Measurements from ENCODE around the gene CAVIN2. TPM values are rescaled to one million over a fixed set of nuclear protein-coding genes. Genes with fewer than 3 reads are reported as not detected.

CAVIN2 gene
- total RNA-seq, 1 donor from 2014 or later = not detected

DNA sequence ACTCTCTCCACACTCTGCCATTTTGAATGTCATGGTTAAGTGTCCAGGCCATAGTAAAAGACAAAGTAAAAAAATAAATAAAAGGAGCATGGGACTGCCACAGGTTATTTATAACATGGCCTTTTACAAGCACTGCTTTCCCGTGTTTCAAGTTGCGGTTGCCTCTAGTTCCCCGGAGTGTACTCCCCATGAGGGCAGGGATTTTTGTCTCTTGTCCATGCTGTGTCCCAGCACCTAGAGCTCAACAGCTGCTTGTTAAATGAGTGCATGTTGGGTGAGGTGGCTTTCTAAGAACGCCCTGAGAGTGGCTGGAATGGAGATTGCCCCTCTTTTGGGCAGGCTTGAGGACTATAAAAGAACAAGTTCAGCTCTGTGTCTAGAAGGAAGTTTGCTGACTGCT is 8.4 kb downstream of the CAVIN2 start:
- intact Hi-C loops (cut with micrococcal nuclease) = no loop called here
- DNase-seq = no peak
- Mint-ChIP-seq H3K27me3 (peaks cover 33% of the 10 kb centered on the region), H3K4me3 (no peak overlapping the region), H3K36me3 (ENCODE audit: low read depth) (no peaks in the 10 kb centered on the region), H3K4me1 (peaks cover 1% of the 10 kb centered on the region), H3K27ac (no peak overlapping the region), H3K9me3 (no peaks in the 10 kb centered on the region)

DNA sequence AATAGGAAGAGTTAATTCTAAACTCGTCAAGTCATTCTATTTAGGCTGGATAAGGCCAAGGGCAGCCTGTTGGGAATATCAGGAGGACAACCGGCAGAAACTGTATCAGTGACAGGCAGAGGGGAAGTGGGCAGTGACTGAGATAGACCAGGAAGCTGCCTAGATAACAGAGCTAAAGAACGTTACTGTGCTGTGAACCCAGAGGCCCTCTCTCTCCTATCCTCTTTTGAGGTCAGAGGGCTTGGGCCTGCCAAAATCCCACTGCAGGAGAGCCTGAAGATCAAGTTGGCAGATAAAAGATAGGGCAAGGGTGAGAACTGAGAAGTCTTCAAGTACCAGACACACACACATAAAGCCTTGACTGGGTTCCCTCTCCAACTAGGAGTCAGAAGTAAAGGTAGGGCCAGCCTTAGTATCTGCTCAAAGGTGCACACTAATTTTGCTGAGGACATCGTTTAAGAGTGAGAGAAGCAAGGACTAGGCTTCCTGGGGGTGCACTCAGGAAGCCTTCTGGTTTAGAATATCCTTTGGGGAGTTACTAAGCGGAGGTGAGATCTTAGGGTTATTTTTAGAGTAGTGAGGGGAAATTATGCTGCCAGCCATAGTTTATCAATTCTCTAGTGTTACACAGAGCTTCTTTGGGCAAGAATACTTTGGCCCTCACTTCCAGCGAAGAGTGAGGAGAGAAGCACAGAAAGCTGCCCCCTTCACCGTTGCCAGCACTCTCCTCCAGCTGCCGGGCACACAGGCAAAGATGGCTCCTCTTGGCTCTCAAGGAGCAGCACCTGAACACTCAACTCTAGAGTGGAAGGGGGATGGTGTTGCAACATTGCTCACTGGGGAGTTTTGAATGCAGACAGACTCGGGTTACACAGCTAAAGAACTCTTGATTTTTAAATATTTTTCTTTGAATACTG is 9.8 kb downstream of the CAVIN2 start:
- H3K9me3 Mint-ChIP-seq = no peaks in the 10 kb centered on the region
- H3K4me1 Mint-ChIP-seq = peaks cover 1% of the 10 kb centered on the region
- no peak overlapping the region for H3K4me3 Mint-ChIP-seq
- H3K27ac Mint-ChIP-seq = no peak overlapping the region
- intact Hi-C loops (cut with micrococcal nuclease) = no loop called here
- no peak for DNase-seq
- no peaks in the 10 kb centered on the region for H3K36me3 Mint-ChIP-seq (ENCODE audit: low read depth)
- H3K27me3 Mint-ChIP-seq = peaks cover 37% of the 10 kb centered on the region

DNA sequence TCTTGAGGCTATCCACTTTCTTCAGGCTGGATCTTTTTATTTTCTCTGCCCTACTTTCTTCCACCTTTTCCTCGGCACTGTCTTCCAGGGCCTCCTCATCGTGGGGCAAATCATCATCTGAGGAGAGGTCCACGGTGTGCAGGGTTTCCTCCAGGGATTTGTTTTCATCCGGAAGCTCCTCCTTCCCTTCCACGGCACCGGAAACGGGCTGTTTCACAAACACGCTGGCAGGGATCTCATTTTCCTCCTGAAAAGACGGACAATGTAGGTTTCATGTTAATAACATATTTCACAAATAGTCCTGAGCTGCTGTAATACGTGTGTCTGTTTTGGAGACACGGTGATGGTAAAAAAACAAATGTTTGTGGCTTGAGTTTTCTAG is 10.4 kb downstream of the CAVIN2 start:
- Mint-ChIP-seq H3K36me3 (ENCODE audit: low read depth) (no peaks in the 10 kb centered on the region), H3K27me3 (peaks cover 39% of the 10 kb centered on the region), H3K4me1 (peaks cover 1% of the 10 kb centered on the region), H3K4me3 (no peak overlapping the region), H3K9me3 (no peaks in the 10 kb centered on the region), H3K27ac (no peak overlapping the region)
- intact Hi-C loops (cut with micrococcal nuclease) = no loop called here
- DNase-seq = no peak

DNA sequence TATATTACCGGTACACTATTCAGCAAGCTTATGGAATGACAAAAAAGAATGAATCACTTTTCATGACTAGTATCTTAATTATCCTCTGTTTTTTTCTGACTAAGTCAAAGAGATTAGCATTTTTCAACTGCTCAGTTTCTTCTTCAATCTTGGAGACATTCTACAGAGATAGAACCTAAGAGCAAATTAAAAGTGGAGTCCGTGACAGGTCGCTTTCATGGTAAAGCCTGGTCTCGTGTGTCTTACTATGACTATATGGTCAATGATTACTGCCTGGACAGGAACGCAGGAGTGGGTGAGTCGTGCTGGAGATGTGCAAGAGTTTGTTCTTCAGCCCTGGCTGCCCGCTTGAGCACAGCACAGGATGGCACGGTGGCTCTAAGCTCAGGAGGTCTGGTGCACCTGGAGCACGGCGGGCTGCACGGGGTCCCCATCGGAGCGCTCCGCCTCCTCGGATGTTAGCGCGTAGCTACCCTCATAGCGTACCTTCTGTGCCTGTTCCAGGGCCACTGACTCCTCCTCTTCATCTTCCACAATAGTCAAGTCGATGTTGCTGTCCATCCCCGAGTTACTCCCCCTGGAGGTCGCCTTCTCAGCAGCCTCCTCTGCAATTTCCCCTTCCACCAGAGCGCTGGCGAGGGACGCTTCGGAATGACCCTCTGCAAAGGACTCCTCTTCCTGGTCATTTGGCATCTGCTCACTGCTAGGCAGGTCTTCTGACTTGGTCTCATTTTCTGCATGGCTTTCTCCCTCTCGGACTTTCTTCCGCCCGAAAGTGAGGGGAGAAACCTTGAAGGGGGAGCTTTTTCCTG is 11.1 kb downstream of the CAVIN2 start:
- intact Hi-C loops (cut with micrococcal nuclease) = no loop called here
- Mint-ChIP-seq H3K4me1 (peaks cover 1% of the 10 kb centered on the region), H3K36me3 (ENCODE audit: low read depth) (no peaks in the 10 kb centered on the region), H3K27me3 (peaks cover 36% of the 10 kb centered on the region), H3K9me3 (no peaks in the 10 kb centered on the region), H3K4me3 (no peak overlapping the region), H3K27ac (no peak overlapping the region)
- DNase-seq = no peak

DNA sequence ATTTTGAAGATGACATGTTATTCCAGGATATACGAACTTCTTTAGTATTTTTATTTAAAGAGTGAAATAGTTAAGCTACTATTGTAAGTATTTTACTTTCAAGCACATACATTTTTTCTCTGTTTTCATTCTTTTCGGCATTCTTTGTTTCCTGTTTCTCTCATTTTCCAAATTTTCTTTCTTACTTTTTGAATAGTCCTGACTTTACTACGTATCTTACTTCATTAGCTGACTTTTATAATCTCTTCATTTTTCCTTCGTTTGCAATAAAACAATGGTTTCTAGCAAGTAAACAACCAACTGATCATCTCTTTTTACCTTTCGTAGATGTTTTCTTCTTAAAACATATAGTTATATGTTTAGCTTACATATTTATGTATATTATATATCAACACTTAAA is 11.8 kb downstream of the CAVIN2 start:
- Mint-ChIP-seq H3K27me3 (peaks cover 32% of the 10 kb centered on the region), H3K4me3 (no peak overlapping the region), H3K4me1 (peaks cover 1% of the 10 kb centered on the region), H3K27ac (no peak overlapping the region), H3K36me3 (ENCODE audit: low read depth) (no peaks in the 10 kb centered on the region), H3K9me3 (no peaks in the 10 kb centered on the region)
- DNase-seq = no peak
- intact Hi-C loops (cut with micrococcal nuclease) = no loop called here

DNA sequence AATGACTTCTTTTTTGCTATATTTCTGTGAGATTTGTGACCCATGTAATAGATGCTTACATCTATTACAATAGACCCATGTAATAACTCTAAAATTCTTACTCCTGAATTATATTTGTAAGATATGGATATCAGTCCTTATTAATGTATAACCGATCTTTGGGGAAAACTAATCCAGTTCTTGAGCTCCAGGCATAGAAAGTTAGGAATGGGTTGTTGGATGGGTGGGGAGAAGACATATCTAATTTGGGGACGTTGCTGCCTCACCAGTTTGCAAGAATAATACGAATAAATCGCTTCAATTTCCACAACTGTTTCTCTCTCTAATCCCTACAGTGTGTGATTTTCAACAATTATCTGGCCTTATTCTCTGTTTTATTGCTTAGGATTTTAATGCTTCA is 13.5 kb downstream of the CAVIN2 start:
- Mint-ChIP-seq H3K4me3 (no peak overlapping the region), H3K27me3 (peaks cover 25% of the 10 kb centered on the region), H3K4me1 (peaks cover 1% of the 10 kb centered on the region), H3K36me3 (ENCODE audit: low read depth) (no peaks in the 10 kb centered on the region), H3K27ac (no peak overlapping the region), H3K9me3 (no peaks in the 10 kb centered on the region)
- intact Hi-C loops (cut with micrococcal nuclease) = no loop called here
- no peak for DNase-seq

DNA sequence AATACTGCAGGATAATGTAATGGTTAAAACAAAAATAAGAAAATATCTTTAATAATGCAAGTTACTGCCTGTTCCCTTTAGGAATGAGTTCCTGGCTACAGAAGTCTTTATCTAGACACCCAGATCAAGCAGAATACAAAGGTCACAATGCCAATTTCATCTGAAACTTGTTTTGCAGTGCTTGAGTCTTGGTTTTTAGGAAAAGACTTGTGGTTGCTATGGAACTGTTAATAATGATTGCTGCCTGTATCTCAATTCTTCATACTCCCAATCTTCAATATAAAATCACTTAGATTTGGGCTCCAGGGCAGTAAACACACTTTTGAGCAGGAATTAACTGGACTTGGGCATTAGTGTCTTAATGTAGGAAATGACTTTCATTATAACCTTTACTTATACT is 14.2 kb downstream of the CAVIN2 start:
- H3K4me1 Mint-ChIP-seq = peaks cover 1% of the 10 kb centered on the region
- peaks cover 23% of the 10 kb centered on the region for H3K27me3 Mint-ChIP-seq
- H3K27ac Mint-ChIP-seq = no peak overlapping the region
- H3K4me3 Mint-ChIP-seq = no peak overlapping the region
- H3K36me3 Mint-ChIP-seq (ENCODE audit: low read depth) = no peaks in the 10 kb centered on the region
- DNase-seq = no peak
- H3K9me3 Mint-ChIP-seq = no peaks in the 10 kb centered on the region
- intact Hi-C loops (cut with micrococcal nuclease) = no loop called here

DNA sequence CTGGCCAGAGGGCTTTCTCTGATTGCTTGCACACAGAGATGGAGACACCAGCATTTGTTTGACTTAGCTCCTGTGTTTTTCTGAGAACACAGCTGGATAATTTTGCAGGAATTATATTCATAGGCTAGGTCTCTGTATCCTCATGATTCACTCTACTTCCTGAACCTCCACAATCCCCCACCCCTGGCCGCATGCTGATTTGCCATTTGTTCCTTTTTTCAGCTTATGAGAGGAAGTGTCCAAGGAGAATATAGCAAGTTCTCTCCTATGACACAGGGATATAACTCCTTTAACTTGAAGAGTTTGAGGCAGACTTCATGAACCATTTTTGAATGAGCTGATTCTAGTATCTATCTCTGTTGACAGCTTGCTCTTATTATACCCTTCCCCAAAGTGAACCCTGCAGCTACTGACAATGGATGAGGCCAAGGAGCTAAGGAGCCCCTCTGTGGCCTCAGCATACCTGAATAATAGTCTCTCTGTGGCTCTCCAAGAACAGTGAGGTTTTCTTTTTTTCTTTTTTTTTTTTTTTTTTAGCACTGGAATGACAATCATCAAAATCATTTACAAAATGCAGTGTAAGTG is 15.4 kb downstream of the CAVIN2 start:
- Mint-ChIP-seq H3K27me3 (peaks cover 21% of the 10 kb centered on the region), H3K9me3 (no peaks in the 10 kb centered on the region), H3K36me3 (ENCODE audit: low read depth) (no peaks in the 10 kb centered on the region), H3K4me1 (no peaks in the 10 kb centered on the region), H3K27ac (no peak overlapping the region), H3K4me3 (no peak overlapping the region)
- intact Hi-C loops (cut with micrococcal nuclease) = no loop called here
- DNase-seq = no peak

DNA sequence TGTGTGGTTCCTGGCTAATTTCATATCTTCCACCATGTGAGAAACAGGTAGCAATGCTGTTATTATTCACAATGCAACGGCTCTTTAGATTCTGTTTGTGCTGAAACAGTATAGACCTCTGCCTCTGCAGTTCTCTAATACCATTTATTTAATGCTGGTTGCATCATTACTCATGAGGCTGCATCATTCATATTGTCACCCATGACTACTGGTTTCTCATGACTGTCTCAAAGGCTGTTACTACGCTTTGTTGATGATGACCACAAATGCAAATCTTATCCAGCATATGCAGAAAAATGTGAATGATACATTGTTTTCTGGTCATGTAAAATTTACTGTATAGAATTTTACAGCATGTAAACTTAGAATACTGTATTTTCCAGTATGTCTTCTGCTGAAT is 22.5 kb downstream of the CAVIN2 start:
- no peaks in the 10 kb centered on the region for H3K9me3 Mint-ChIP-seq
- DNase-seq = no peak
- no peaks in the 10 kb centered on the region for H3K4me1 Mint-ChIP-seq
- intact Hi-C loops (cut with micrococcal nuclease) = no loop called here
- no peak overlapping the region for H3K27ac Mint-ChIP-seq
- peaks cover 13% of the 10 kb centered on the region for H3K27me3 Mint-ChIP-seq
- H3K4me3 Mint-ChIP-seq = no peak overlapping the region
- no peaks in the 10 kb centered on the region for H3K36me3 Mint-ChIP-seq (ENCODE audit: low read depth)

DNA sequence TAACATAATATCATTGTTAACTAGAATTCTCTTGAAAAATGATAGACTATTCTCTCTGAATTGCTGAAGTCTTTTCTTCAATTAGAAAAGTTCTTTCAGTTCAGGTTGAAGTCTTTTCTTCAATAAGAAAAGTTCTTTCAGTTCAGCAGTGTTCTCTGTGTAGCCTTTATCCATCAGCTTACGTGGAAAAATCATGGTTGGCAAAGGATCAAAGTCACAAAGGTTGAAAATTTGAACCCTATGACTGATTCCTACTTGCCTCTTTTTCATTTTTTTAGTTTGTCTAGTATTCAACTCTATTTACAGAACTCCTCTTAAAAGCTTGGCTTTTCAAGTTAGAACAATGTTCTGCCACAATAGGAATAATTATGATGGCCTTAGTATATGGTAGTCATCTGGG is 25.8 kb downstream of the CAVIN2 start:
- H3K27me3 Mint-ChIP-seq = peaks cover 21% of the 10 kb centered on the region
- no peak overlapping the region for H3K27ac Mint-ChIP-seq
- DNase-seq = no peak
- no peaks in the 10 kb centered on the region for H3K4me1 Mint-ChIP-seq
- no peaks in the 10 kb centered on the region for H3K36me3 Mint-ChIP-seq (ENCODE audit: low read depth)
- intact Hi-C loops (cut with micrococcal nuclease) = no loop called here
- H3K9me3 Mint-ChIP-seq = no peaks in the 10 kb centered on the region
- H3K4me3 Mint-ChIP-seq = no peak overlapping the region

DNA sequence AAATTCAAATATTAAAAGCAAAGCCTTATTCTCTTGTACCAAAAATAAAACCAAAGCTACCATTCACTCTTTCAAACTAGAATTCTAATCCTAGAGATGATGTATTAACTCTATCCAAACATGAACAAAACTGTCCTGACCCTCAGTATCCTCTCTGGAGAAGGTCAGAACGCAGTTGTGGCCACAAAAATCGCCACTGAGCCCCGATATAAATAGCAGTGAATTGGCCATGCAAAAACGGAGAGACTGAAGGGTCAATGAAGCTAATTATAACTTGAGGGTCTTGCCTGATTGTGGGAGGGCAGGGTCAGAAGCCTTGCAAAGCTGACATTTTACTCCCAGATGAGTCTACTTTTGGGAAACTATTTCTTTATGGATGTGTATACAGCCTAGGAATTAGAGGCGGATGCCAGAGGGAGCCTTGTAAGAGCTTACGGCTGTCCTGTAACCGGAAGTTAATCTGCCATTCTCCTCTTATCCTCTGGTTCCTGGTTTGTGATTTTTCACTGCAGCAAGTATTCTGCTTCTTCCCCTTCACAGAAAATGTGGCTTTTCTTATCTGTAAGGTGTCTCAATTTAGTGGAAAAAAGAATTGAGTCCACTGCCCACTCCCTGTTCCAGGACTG is 28.1 kb downstream of the CAVIN2 start:
- H3K27ac Mint-ChIP-seq = no peak overlapping the region
- H3K4me1 Mint-ChIP-seq = no peaks in the 10 kb centered on the region
- peaks cover 24% of the 10 kb centered on the region for H3K27me3 Mint-ChIP-seq
- no peaks in the 10 kb centered on the region for H3K9me3 Mint-ChIP-seq
- intact Hi-C loops (cut with micrococcal nuclease) = no loop called here
- no peak for DNase-seq
- H3K36me3 Mint-ChIP-seq (ENCODE audit: low read depth) = no peaks in the 10 kb centered on the region
- no peak overlapping the region for H3K4me3 Mint-ChIP-seq

DNA sequence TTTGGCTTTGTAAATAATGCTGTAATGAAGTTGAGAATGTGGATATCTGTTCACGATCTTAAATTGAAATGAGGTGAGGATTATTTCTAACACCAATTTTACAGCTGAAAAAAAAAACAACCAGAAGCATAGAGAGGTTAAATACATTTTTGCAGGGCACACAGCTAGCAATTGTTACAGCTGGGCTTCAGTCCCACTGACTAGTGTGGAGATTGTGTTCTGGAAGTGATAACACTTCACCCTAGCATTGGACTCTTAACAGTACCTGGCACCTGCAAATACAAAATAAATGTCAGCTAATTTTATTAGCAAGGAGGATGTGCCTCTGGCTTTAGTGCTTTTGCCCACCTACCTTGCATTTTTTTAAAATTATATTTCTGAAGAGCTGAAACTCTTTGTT is 28.8 kb downstream of the CAVIN2 start:
- Mint-ChIP-seq H3K9me3 (no peaks in the 10 kb centered on the region), H3K36me3 (ENCODE audit: low read depth) (no peaks in the 10 kb centered on the region), H3K4me3 (no peak overlapping the region), H3K4me1 (no peaks in the 10 kb centered on the region), H3K27me3 (peaks cover 29% of the 10 kb centered on the region), H3K27ac (no peak overlapping the region)
- intact Hi-C loops (cut with micrococcal nuclease) = no loop called here
- no peak for DNase-seq

DNA sequence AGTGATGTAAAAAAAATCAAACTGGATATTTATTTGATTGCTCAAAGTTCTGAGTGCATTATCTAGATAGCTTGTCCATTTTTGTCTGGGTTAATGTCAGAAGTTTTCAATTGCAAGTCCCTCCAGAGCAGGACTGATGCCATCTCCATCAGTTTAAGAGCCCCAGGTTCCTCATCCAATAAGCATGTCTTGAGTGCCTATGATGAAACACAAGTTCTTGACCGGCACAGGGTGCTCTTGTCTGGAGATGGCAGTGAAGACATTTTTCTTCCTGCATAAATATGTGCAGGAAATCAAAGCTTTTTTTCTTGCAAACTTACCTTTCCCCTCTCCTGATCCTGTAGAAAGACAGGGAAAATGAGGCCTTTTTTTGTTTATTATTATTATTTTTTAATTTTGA is 31.9 kb downstream of the CAVIN2 start:
- H3K4me1 Mint-ChIP-seq = no peaks in the 10 kb centered on the region
- H3K27me3 Mint-ChIP-seq = peaks cover 29% of the 10 kb centered on the region
- H3K9me3 Mint-ChIP-seq = no peaks in the 10 kb centered on the region
- H3K27ac Mint-ChIP-seq = no peak overlapping the region
- DNase-seq = no peak
- no peaks in the 10 kb centered on the region for H3K36me3 Mint-ChIP-seq (ENCODE audit: low read depth)
- H3K4me3 Mint-ChIP-seq = no peak overlapping the region
- intact Hi-C loops (cut with micrococcal nuclease) = no loop called here

DNA sequence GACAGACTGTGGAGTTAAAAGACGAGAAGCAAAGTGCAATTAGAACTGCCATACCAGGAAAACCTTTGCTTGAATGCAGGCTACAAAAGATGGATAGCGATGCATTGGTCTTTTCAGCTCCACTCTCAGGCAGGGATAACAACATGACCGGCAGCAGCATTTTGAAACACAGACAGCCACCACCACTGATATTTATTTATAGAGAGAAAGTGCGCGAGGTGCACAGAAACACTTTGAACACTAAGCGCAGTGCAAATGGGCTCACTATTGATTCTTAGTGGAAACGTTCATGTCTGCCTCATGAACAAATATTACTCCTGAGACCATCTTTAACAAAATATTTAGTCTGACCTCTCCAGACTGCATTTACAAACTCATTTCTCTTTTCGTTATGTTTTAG is 32.9 kb downstream of the CAVIN2 start:
- Mint-ChIP-seq H3K27ac (no peak overlapping the region), H3K36me3 (ENCODE audit: low read depth) (no peaks in the 10 kb centered on the region), H3K9me3 (no peaks in the 10 kb centered on the region), H3K27me3 (peaks cover 29% of the 10 kb centered on the region), H3K4me3 (no peak overlapping the region), H3K4me1 (no peaks in the 10 kb centered on the region)
- intact Hi-C loops (cut with micrococcal nuclease) = loop anchor here (5.0 kb wide), 1 partner anchor 247 kb away; no protein-coding TSS in a partner anchor
- no peak for DNase-seq
